ENCODE data around the gene CLEC10A.

- TF ChIP-seq EGR1 (IDR thresholded peaks at IDR 0.05; ENCODE audit: borderline replicate concordance in 1 of 2, low read depth in 2 of 2, low read length in 2 of 2) (no peak), KDM1A (IDR thresholded peaks at IDR 0.05; ENCODE audit: borderline replicate concordance) (no peak), SUZ12 (IDR thresholded peaks at IDR 0.05; ENCODE audit: unreplicated experiment) (no peak), CHD2 (IDR thresholded peaks at IDR 0.05; ENCODE audit: borderline replicate concordance, low read depth, low read length) (no peak), CTCF (IDR thresholded peaks at IDR 0.05 in 2 of 3, conservative IDR thresholded peaks at IDR 0.05 in 1 of 3; ENCODE audit: control insufficient read depth in 2 of 3, extremely low read depth in 1 of 3, insufficient read depth in 1 of 3, low read depth in 3 of 3, low read length in 3 of 3) (no peak), REST (IDR thresholded peaks at IDR 0.05; ENCODE audit: low read depth, low read length) (no peak)
Measured at GRCh38 chr17:7094652-7095019, 14.6 kb upstream of the CLEC10A start.
